HG03457 (cell line): ENCODE data around the gene UBALD1.

Source experiments
- ATAC-seq: cut with Tn5 transposase; IDR thresholded peaks from one replicate; pipeline ENCODE4 v1.9.1; 2021; ENCODE audit warnings: moderate number of reproducible peaks; ENCODE audit not compliant: unreplicated experiment

UBALD1 gene

GRCh38 chr16:4646773-4647643, 32.3 kb upstream of the UBALD1 start:
- no peak for ATAC-seq

GRCh38 chr16:4641895-4642294, 27.2 kb upstream of the UBALD1 start:
- ATAC-seq: no peak

- no peak for ATAC-seq
Observed at GRCh38 chr16:4641306-4641687, 26.6 kb upstream of the UBALD1 start.

- ATAC-seq: no peak
Observed at GRCh38 chr16:4640572-4641305, 26.1 kb upstream of the UBALD1 start.

- no peak for ATAC-seq
Observed at GRCh38 chr16:4639899-4640509, 25.3 kb upstream of the UBALD1 start.

GRCh38 chr16:4637501-4638166, 22.9 kb upstream of the UBALD1 start:
- no peak for ATAC-seq

- no peak for ATAC-seq
Observed at GRCh38 chr16:4636196-4636595, 21.5 kb upstream of the UBALD1 start.

GRCh38 chr16:4634768-4635167, 20.1 kb upstream of the UBALD1 start:
- no peak for ATAC-seq

GRCh38 chr16:4633910-4634635, 19.4 kb upstream of the UBALD1 start:
- no peak for ATAC-seq

- no peak for ATAC-seq
Observed at GRCh38 chr16:4631444-4631843, 16.8 kb upstream of the UBALD1 start.

GRCh38 chr16:4628283-4628682, 13.6 kb upstream of the UBALD1 start:
- ATAC-seq: no peak

GRCh38 chr16:4626396-4626795, 11.7 kb upstream of the UBALD1 start:
- no peak for ATAC-seq

- no peak for ATAC-seq
Observed at GRCh38 chr16:4625560-4626159, 11.0 kb upstream of the UBALD1 start.

GRCh38 chr16:4624827-4625559, 10.3 kb upstream of the UBALD1 start:
- peak; percentile 51 for ATAC-seq

GRCh38 chr16:4624015-4624826, 9.5 kb upstream of the UBALD1 start, which contains the start of gene MGRN1:
Gene MGRN1 (plus strand): TSS chr16:4624826. CDS start chr16:4624961, 135 bp downstream.
- ATAC-seq: peak; percentile 57

- no peak for ATAC-seq
Observed at GRCh38 chr16:4623593-4623992, 8.9 kb upstream of the UBALD1 start.

GRCh38 chr16:4618645-4619418, 4.1 kb upstream of the UBALD1 start:
- no peak for ATAC-seq

GRCh38 chr16:4617880-4618279, 3.2 kb upstream of the UBALD1 start:
- no peak for ATAC-seq
